ENCODE data around the gene CST3. TPM values are rescaled to one million over a fixed set of nuclear protein-coding genes. Genes with fewer than 3 reads are reported as not detected.

CST3 gene
- total RNA-seq, 1 experiment from 2014 or later = 158 TPM

GRCh38 chr20:23588434-23589403, 49.0 kb downstream of the CST3 start:
- in situ Hi-C loops (cut with HindIII; ENCODE audit: low pct_unique_long_range_greater_than_20kb, low sequenced_read_pairs) = no loop called here
- BruUV-seq (replicated peaks) = no TSS peak
- no peak for ATAC-seq

GRCh38 chr20:23587631-23588030, 50.1 kb downstream of the CST3 start:
- TF ChIP-seq POLR2AphosphoS5 (IDR thresholded peaks at IDR 0.05; ENCODE audit: low read depth, low read length) (no peak), CTCF (IDR thresholded peaks at IDR 0.05) (no peak), REST (IDR thresholded peaks at IDR 0.05; ENCODE audit: insufficient read depth in 1 of 2, low read depth in 2 of 2, low read length in 1 of 2) (no peak), SIN3A (IDR thresholded peaks at IDR 0.05; ENCODE audit: borderline replicate concordance, insufficient read depth, low read depth, low read length) (no peak), TCF7L2 (IDR thresholded peaks at IDR 0.05; ENCODE audit: low read depth, low read length) (no peak)
- CTCF ChIA-PET = no interaction called here
- intact Hi-C loops (cut with micrococcal nuclease; ENCODE audit: unreplicated experiment) = no loop called here

More at GRCh38 chr20:23588434-23589403, 49.0 kb downstream of the CST3 start:
- intact Hi-C loops (cut with micrococcal nuclease; ENCODE audit: unreplicated experiment) = no loop called here
- POLR2A ChIA-PET = no interaction called here
- H3K4me3 ChIP-seq (ENCODE audit: low read depth in 2 of 2, low read length in 2 of 2) = no peak overlapping the region
- H3K4me1 ChIP-seq (ENCODE audit: control insufficient read depth, insufficient read depth, low read length) = no peaks in the 10 kb centered on the region
- H3K27me3 ChIP-seq (ENCODE audit: control insufficient read depth, insufficient read depth, low read length) = no peaks in the 10 kb centered on the region
- H3K27ac ChIP-seq (ENCODE audit: low read length) = no peak overlapping the region
- DNase-seq (ENCODE audit: low read depth, low spot score) = no peak
- H3K9me3 ChIP-seq (ENCODE audit: control insufficient read depth, insufficient read depth, low read depth, low read length) = no peaks in the 10 kb centered on the region
- no peaks in the 10 kb centered on the region for H3K36me3 ChIP-seq (ENCODE audit: control insufficient read depth, insufficient read depth, low read length)
- CTCF ChIA-PET = no interaction called here
- TF ChIP-seq REST (IDR thresholded peaks at IDR 0.05; ENCODE audit: insufficient read depth in 1 of 2, low read depth in 2 of 2, low read length in 1 of 2) (no peak), TCF7L2 (IDR thresholded peaks at IDR 0.05; ENCODE audit: low read depth, low read length) (no peak)

More at GRCh38 chr20:23587631-23588030, 50.1 kb downstream of the CST3 start:
- in situ Hi-C loops (cut with HindIII; ENCODE audit: low pct_unique_long_range_greater_than_20kb, low sequenced_read_pairs) = no loop called here
- POLR2A ChIA-PET = no interaction called here
- Histone ChIP-seq H3K4me1 (ENCODE audit: control insufficient read depth, insufficient read depth, low read length) (no peaks in the 10 kb centered on the region), H3K4me3 (ENCODE audit: low read depth in 2 of 2, low read length in 2 of 2) (no peak overlapping the region), H3K27ac (ENCODE audit: low read length) (no peak overlapping the region), H3K27me3 (ENCODE audit: control insufficient read depth, insufficient read depth, low read length) (0 out of 2 replicates have a peak, but pooled peaks cover 2% of the 10 kb centered on the region), H3K36me3 (ENCODE audit: control insufficient read depth, insufficient read depth, low read length) (no peaks in the 10 kb centered on the region), H3K9me3 (ENCODE audit: control insufficient read depth, insufficient read depth, low read depth, low read length) (no peaks in the 10 kb centered on the region)
- BruUV-seq (replicated peaks) = no TSS peak
- ATAC-seq = no peak
- no peak for DNase-seq (ENCODE audit: low read depth, low spot score)
